Glomerular endothelial cell (primary cell): Measurements from ENCODE around the gene DYNLL1. TPM values are rescaled to one million over a fixed set of nuclear protein-coding genes. Genes with fewer than 3 reads are reported as not detected.
A peak's percentile ranks its signal among the peaks of the same experiment; 100 is the strongest.
"Not testable (repeated sequence)": the region's sequence is repeated elsewhere in the genome, so short reads cannot be mapped to it uniquely, and the experiment has no call there.

Experiments
- DNase-seq: peaks from one replicate; pipeline ENCODE4 v3.0.0-alpha.2; 2011; ENCODE audit warnings: low read depth, low spot score; ENCODE audit errors: extremely low read depth
- total RNA-seq: library from RNA; depleted of rRNA; stranded (reverse); fragments of >200 nt; gene quantifications from 2 replicates; pipeline ENCODE4 v1.2.3, GENCODE V29; 2015

The DYNLL1 gene
- total RNA-seq, result 425 and 462 TPM in 2 replicates

- peak; percentile 80 for DNase-seq
These were observed at the start of gene DYNLL1 for GRCh38 chr12:120495731-120496412. DYNLL1 (plus strand) TSS chr12:120496113; CDS start chr12:120496422, 309 bp downstream.

GRCh38 chr12:120446844-120447178 is 49.1 kb upstream of the DYNLL1 start:
- DNase-seq, result not testable (repeated sequence)

- DNase-seq, result no peak
These were observed 47.9 kb upstream of the DYNLL1 start for GRCh38 chr12:120447992-120448391.

- not testable (repeated sequence) for DNase-seq
These were observed 43.4 kb upstream of the DYNLL1 start for GRCh38 chr12:120452524-120452923.

GRCh38 chr12:120453060-120453750 is 42.7 kb upstream of the DYNLL1 start:
- DNase-seq, result no peak

- DNase-seq, result no peak
These were observed 41.9 kb upstream of the DYNLL1 start for GRCh38 chr12:120453977-120454376.

- DNase-seq, result no peak
These were observed 40.6 kb upstream of the DYNLL1 start for GRCh38 chr12:120455302-120455701.

GRCh38 chr12:120457133-120457532 is 38.8 kb upstream of the DYNLL1 start:
- no peak for DNase-seq

- no peak for DNase-seq
These were observed 35.8 kb upstream of the DYNLL1 start for GRCh38 chr12:120460157-120460556.

- no peak for DNase-seq
These were observed 33.7 kb upstream of the DYNLL1 start for GRCh38 chr12:120462099-120462640.

- no peak for DNase-seq
These were observed 32.2 kb upstream of the DYNLL1 start for GRCh38 chr12:120463712-120464111.

- no peak for DNase-seq
These were observed 30.2 kb upstream of the DYNLL1 start for GRCh38 chr12:120465756-120466155.

GRCh38 chr12:120466560-120467315 is 29.2 kb upstream of the DYNLL1 start:
- DNase-seq, result no peak

GRCh38 chr12:120467439-120467838 is 28.5 kb upstream of the DYNLL1 start:
- no peak for DNase-seq

GRCh38 chr12:120468325-120468820 is 27.5 kb upstream of the DYNLL1 start:
- no peak for DNase-seq

GRCh38 chr12:120468821-120469449 is 27.0 kb upstream of the DYNLL1 start:
- no peak for DNase-seq

- DNase-seq, result peak; percentile 72
These were observed 26.3 kb upstream of the DYNLL1 start, which contains the start of gene SRSF9 for GRCh38 chr12:120469450-120470149. SRSF9 (minus strand) TSS chr12:120469748; CDS start chr12:120469609, 139 bp downstream.

GRCh38 chr12:120470150-120470784 is 25.6 kb upstream of the DYNLL1 start:
- no peak for DNase-seq

- DNase-seq, result no peak
These were observed 23.4 kb upstream of the DYNLL1 start for GRCh38 chr12:120472521-120472920.
